Activated CD4-positive, alpha-beta T cell treated with anti-CD3 and anti-CD28 coated beads, Interleukin-2, Interleukin-4, amounts not matched to agents 100 ng/mL and 50 ng/mL, durations not matched to agents 16 hours and 8 hours (primary cell): ENCODE data around the gene CYP11A1.

Experiments used
- DNase-seq: peaks from one replicate; pipeline ENCODE4 v3.0.0-alpha.2; 2020; ENCODE audit warnings: low spot score

Gene CYP11A1

GRCh38 chr15:74322558-74323180 is 44.8 kb downstream of the CYP11A1 start:
- DNase-seq = peak; percentile 52

- DNase-seq = peak; percentile 16
Observed at GRCh38 chr15:74320352-74321247, 46.8 kb downstream of the CYP11A1 start.

GRCh38 chr15:74319596-74320351 is 47.7 kb downstream of the CYP11A1 start:
- no peak for DNase-seq

GRCh38 chr15:74319138-74319460 is 48.3 kb downstream of the CYP11A1 start:
- no peak for DNase-seq

- DNase-seq = no peak
Observed at GRCh38 chr15:74318376-74319137, 48.9 kb downstream of the CYP11A1 start.

GRCh38 chr15:74317820-74318375 is 49.5 kb downstream of the CYP11A1 start:
- no peak for DNase-seq

GRCh38 chr15:74316141-74316540 is 51.3 kb downstream of the CYP11A1 start:
- no peak for DNase-seq

- DNase-seq = peak; percentile 17
Observed at GRCh38 chr15:74315626-74316025, 51.8 kb downstream of the CYP11A1 start.

GRCh38 chr15:74314795-74315438 is 52.5 kb downstream of the CYP11A1 start:
- no peak for DNase-seq

- DNase-seq = no peak
Observed at GRCh38 chr15:74313889-74314288, 53.6 kb downstream of the CYP11A1 start.

- DNase-seq = no peak
Observed at GRCh38 chr15:74312445-74313007, 54.9 kb downstream of the CYP11A1 start.

- DNase-seq = no peak
Observed at GRCh38 chr15:74311734-74312444, 55.6 kb downstream of the CYP11A1 start.

- peak; percentile 33 for DNase-seq
Observed at GRCh38 chr15:74307827-74308811, 59.3 kb downstream of the CYP11A1 start.

GRCh38 chr15:74306781-74307217 is 60.6 kb downstream of the CYP11A1 start:
- DNase-seq = no peak

GRCh38 chr15:74305687-74306086 is 61.8 kb downstream of the CYP11A1 start:
- no peak for DNase-seq

- no peak for DNase-seq
Observed at GRCh38 chr15:74304431-74304830, 63.0 kb downstream of the CYP11A1 start.

GRCh38 chr15:74303741-74304309 is 63.6 kb downstream of the CYP11A1 start:
- no peak for DNase-seq

- peak; percentile 31 for DNase-seq
Observed at GRCh38 chr15:74302821-74303359, 64.6 kb downstream of the CYP11A1 start.
